Activated T-helper 17 cell treated with anti-CD3 and anti-CD28 coated beads, Interleukin-2, amount 50 U/mL, for 72 hours (primary cell): ENCODE data around the gene SFXN3. TPM values are rescaled to one million over a fixed set of nuclear protein-coding genes. Genes with fewer than 3 reads are reported as not detected.

Source experiments
- ATAC-seq: fragments of 150-1000 bp; cut with Tn5 transposase; replicated peaks from 2 replicates; pipeline ENCODE4 v1.10.0; 2021; ENCODE audit warnings: mild to moderate bottlenecking, moderate library complexity
- H3K27ac Mint-ChIP-seq: one replicate; pipeline ENCODE4 v1.8.0; 2022; ENCODE audit warnings: mixed read lengths
- H3K27me3 Mint-ChIP-seq: one replicate; pipeline ENCODE4 v1.8.0; 2022; ENCODE audit warnings: mixed read lengths
- H3K36me3 Mint-ChIP-seq: one replicate; pipeline ENCODE4 v1.8.0; 2022; ENCODE audit warnings: low read depth, mild to moderate bottlenecking, mixed read lengths
- H3K4me1 Mint-ChIP-seq: one replicate; pipeline ENCODE4 v1.8.0; 2022; ENCODE audit warnings: mixed read lengths
- H3K4me3 Mint-ChIP-seq: one replicate; pipeline ENCODE4 v1.8.0; 2022; ENCODE audit warnings: mild to moderate bottlenecking, mixed read lengths
- H3K9me3 Mint-ChIP-seq: one replicate; pipeline ENCODE4 v1.8.0; 2022; ENCODE audit warnings: mixed read lengths
- total RNA-seq, 2 donors: library from RNA; stranded (reverse); gene quantifications; one replicate each; pipeline ENCODE4 v1.2.3, GENCODE V29; 2022

The SFXN3 gene
- total RNA-seq = 100 to 1,000 TPM in 1 of 2 donors, 10 to 100 TPM in 1; 45.9 to 150 TPM

GRCh38 chr10:101031128-101031795 is at the start of gene SFXN3, which contains the start of gene PDZD7:
TSS of gene SFXN3 (plus strand) at chr10:101031234. CDS start at chr10:101034695, 3,461 bp downstream.
TSS of gene PDZD7 (minus strand) at chr10:101031129. CDS start at chr10:101030219, 910 bp downstream.
- ATAC-seq = peak; percentile 78
- H3K36me3 Mint-ChIP-seq = peaks cover 46% of the 10 kb centered on the region

GRCh38 chr10:100982916-100983830 is 47.9 kb upstream of the SFXN3 start:
- peaks cover 32% of the 10 kb centered on the region for H3K36me3 Mint-ChIP-seq
- H3K27ac Mint-ChIP-seq = peak overlapping the region; percentile 20
- no peak for ATAC-seq
- H3K27me3 Mint-ChIP-seq = no peaks in the 10 kb centered on the region
- no peak overlapping the region for H3K4me3 Mint-ChIP-seq
- no peaks in the 10 kb centered on the region for H3K9me3 Mint-ChIP-seq
- H3K4me1 Mint-ChIP-seq = peaks cover 14% of the 10 kb centered on the region

More at GRCh38 chr10:101031128-101031795, at the start of gene SFXN3, which contains the start of gene PDZD7:
- H3K4me1 Mint-ChIP-seq = peaks cover 13% of the 10 kb centered on the region
- no peaks in the 10 kb centered on the region for H3K9me3 Mint-ChIP-seq
- H3K27ac Mint-ChIP-seq = peak within 1 kb of the TSS; percentile 94
- H3K4me3 Mint-ChIP-seq = peak within 1 kb of the TSS; percentile 94
- H3K27me3 Mint-ChIP-seq = no peaks in the 10 kb centered on the region

GRCh38 chr10:100983868-100984671 is 47.0 kb upstream of the SFXN3 start:
- Mint-ChIP-seq H3K27me3 (no peaks in the 10 kb centered on the region), H3K4me3 (no peak overlapping the region), H3K9me3 (no peaks in the 10 kb centered on the region), H3K27ac (peak overlapping the region; percentile 61), H3K4me1 (peaks cover 14% of the 10 kb centered on the region), H3K36me3 (peaks cover 29% of the 10 kb centered on the region)
- no peak for ATAC-seq

GRCh38 chr10:100984672-100985177 is 46.3 kb upstream of the SFXN3 start:
- H3K36me3 Mint-ChIP-seq = peaks cover 33% of the 10 kb centered on the region
- no peaks in the 10 kb centered on the region for H3K9me3 Mint-ChIP-seq
- H3K27ac Mint-ChIP-seq = no peak overlapping the region
- ATAC-seq = no peak
- H3K4me3 Mint-ChIP-seq = no peak overlapping the region
- peaks cover 14% of the 10 kb centered on the region for H3K4me1 Mint-ChIP-seq
- no peaks in the 10 kb centered on the region for H3K27me3 Mint-ChIP-seq

GRCh38 chr10:100985336-100985735 is 45.7 kb upstream of the SFXN3 start:
- H3K4me1 Mint-ChIP-seq = peaks cover 15% of the 10 kb centered on the region
- no peaks in the 10 kb centered on the region for H3K27me3 Mint-ChIP-seq
- no peak for ATAC-seq
- H3K27ac Mint-ChIP-seq = no peak overlapping the region
- H3K36me3 Mint-ChIP-seq = peaks cover 39% of the 10 kb centered on the region
- H3K9me3 Mint-ChIP-seq = no peaks in the 10 kb centered on the region
- peak overlapping the region; percentile 100 for H3K4me3 Mint-ChIP-seq

GRCh38 chr10:100986623-100986951 is 44.4 kb upstream of the SFXN3 start:
- H3K4me1 Mint-ChIP-seq = peaks cover 26% of the 10 kb centered on the region
- H3K9me3 Mint-ChIP-seq = no peaks in the 10 kb centered on the region
- no peaks in the 10 kb centered on the region for H3K27me3 Mint-ChIP-seq
- H3K36me3 Mint-ChIP-seq = peaks cover 46% of the 10 kb centered on the region
- ATAC-seq = no peak
- H3K27ac Mint-ChIP-seq = peak overlapping the region; percentile 95
- peak overlapping the region; percentile 100 for H3K4me3 Mint-ChIP-seq

GRCh38 chr10:100986952-100987684 is 43.9 kb upstream of the SFXN3 start, which contains the start of the genes MRPL43 and TWNK:
TSS of gene MRPL43 (minus strand) at chr10:100987497. CDS start at chr10:100987443, 54 bp downstream.
TSS of gene TWNK (plus strand) at chr10:100987543. CDS start at chr10:100988211, 668 bp downstream.
- peak; percentile 99 for ATAC-seq
- no peaks in the 10 kb centered on the region for H3K27me3 Mint-ChIP-seq
- H3K27ac Mint-ChIP-seq = peak within 1 kb of the TSS; percentile 95
- peak within 1 kb of the TSS; percentile 100 for H3K4me3 Mint-ChIP-seq
- no peaks in the 10 kb centered on the region for H3K9me3 Mint-ChIP-seq
- peaks cover 46% of the 10 kb centered on the region for H3K36me3 Mint-ChIP-seq
- H3K4me1 Mint-ChIP-seq = peaks cover 26% of the 10 kb centered on the region

GRCh38 chr10:100987685-100988049 is 43.4 kb upstream of the SFXN3 start:
- Mint-ChIP-seq H3K4me3 (peak overlapping the region; percentile 100), H3K27me3 (no peaks in the 10 kb centered on the region), H3K27ac (peak overlapping the region; percentile 95), H3K36me3 (peaks cover 45% of the 10 kb centered on the region), H3K4me1 (peaks cover 24% of the 10 kb centered on the region), H3K9me3 (no peaks in the 10 kb centered on the region)
- peak; percentile 5 for ATAC-seq

- Mint-ChIP-seq H3K4me3 (peak overlapping the region; percentile 100), H3K36me3 (peaks cover 48% of the 10 kb centered on the region), H3K4me1 (peaks cover 21% of the 10 kb centered on the region), H3K27ac (peak overlapping the region; percentile 95), H3K27me3 (no peaks in the 10 kb centered on the region), H3K9me3 (no peaks in the 10 kb centered on the region)
- no peak for ATAC-seq
These were observed 42.9 kb upstream of the SFXN3 start for GRCh38 chr10:100988166-100988565.

GRCh38 chr10:100989088-100989487 is 41.9 kb upstream of the SFXN3 start:
- Mint-ChIP-seq H3K9me3 (no peaks in the 10 kb centered on the region), H3K36me3 (peaks cover 57% of the 10 kb centered on the region), H3K27ac (no peak overlapping the region), H3K4me1 (peaks cover 21% of the 10 kb centered on the region), H3K27me3 (no peaks in the 10 kb centered on the region), H3K4me3 (peak overlapping the region; percentile 100)
- ATAC-seq = no peak

- Mint-ChIP-seq H3K9me3 (no peaks in the 10 kb centered on the region), H3K4me1 (peaks cover 18% of the 10 kb centered on the region), H3K36me3 (peaks cover 62% of the 10 kb centered on the region), H3K4me3 (no peak overlapping the region), H3K27me3 (no peaks in the 10 kb centered on the region), H3K27ac (no peak overlapping the region)
- no peak for ATAC-seq
These were observed 36.9 kb upstream of the SFXN3 start for GRCh38 chr10:100993986-100994708.

- Mint-ChIP-seq H3K4me3 (no peak overlapping the region), H3K27ac (no peak overlapping the region)
These were observed 35.9 kb upstream of the SFXN3 start for GRCh38 chr10:100995181-100995580.

More at GRCh38 chr10:100995181-100995580, 35.9 kb upstream of the SFXN3 start:
- no peaks in the 10 kb centered on the region for H3K27me3 Mint-ChIP-seq
- H3K36me3 Mint-ChIP-seq = peaks cover 52% of the 10 kb centered on the region
- ATAC-seq = no peak
- H3K4me1 Mint-ChIP-seq = peaks cover 18% of the 10 kb centered on the region
- no peaks in the 10 kb centered on the region for H3K9me3 Mint-ChIP-seq
